GM19455 (cell line): ENCODE data around the gene MYO5A.
"Not testable (repeated sequence)": the region's sequence is repeated elsewhere in the genome, so short reads cannot be mapped to it uniquely, and the experiment has no call there.

Experiments
- ATAC-seq: cut with Tn5 transposase; IDR thresholded peaks from one replicate; pipeline ENCODE4 v1.9.1; 2021; ENCODE audit not compliant: unreplicated experiment

MYO5A gene

GRCh38 chr15:52294881-52295420 is 233.7 kb downstream of the MYO5A start:
- ATAC-seq, result no peak

DNA sequence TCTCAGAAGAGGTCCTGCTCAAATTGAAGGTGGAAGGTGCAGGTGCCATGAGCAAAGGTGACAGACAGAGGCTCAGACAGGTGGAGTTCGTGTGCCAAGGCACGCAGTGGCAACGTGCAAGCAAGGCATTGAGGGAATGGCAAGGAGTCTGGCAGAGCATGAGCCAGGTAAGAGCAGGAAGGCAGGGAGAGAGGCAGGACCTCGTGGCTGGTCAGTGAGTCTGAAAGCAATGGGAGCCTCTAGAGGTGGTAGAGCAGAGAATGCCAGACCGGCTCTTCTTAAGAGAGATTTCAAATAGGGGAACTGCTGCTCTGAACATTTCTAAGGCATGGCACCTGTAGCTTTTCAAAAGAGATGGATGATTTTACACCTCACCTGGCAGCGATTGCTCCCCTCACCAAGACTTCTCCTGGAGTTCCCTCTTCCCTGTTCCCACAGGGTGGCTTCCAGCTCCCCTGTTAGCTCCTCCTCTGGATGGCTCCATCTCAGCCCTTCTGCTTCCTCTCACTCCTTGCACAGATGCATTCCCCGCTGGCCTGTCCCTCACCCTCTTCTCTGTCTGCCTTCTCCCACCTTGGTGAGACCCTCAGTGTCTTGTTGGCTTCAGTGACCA is 235.8 kb downstream of the MYO5A start:
- ATAC-seq, result no peak

GRCh38 chr15:52291204-52291603 is 237.5 kb downstream of the MYO5A start:
- no peak for ATAC-seq

DNA sequence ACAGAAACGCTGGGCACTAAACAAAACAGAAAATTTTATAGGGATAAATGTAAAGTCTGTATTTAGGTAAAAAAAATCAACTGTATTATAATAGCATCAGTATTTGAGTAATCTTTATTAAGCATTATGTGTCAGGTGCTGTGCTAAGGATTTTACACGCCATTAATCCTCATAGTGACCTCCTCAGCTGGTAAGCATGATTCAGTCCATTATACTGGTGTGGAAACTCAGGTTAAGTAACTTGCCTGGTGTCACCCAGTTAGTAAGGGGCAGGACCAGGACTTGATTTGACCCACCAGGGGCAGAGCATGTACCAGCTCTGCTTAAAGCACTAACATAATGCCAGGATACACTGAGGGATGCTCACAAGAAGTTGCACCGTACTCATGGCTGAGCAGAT is 237.9 kb downstream of the MYO5A start:
- no peak for ATAC-seq

DNA sequence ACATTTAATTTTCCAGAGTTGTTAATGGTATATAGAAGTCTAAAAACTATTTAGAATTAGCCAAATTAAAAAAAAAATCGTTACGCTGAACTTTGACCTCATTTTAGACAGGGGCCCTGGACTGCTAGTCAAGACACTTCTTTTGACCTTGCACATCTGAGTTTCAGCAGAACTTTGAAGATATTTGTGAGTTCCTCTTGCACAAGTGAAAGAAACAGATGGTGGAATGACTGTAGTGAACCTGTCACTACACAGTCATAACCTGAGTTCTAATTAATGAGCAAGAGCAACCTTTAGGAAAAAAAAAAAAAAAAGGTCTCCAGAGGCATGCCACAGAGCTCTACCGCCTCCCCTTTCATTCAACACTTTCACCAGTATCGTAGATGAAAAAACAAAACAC is 238.4 kb downstream of the MYO5A start:
- ATAC-seq, result no peak

- no peak for ATAC-seq
These were observed 239.0 kb downstream of the MYO5A start for GRCh38 chr15:52289629-52290081.

DNA sequence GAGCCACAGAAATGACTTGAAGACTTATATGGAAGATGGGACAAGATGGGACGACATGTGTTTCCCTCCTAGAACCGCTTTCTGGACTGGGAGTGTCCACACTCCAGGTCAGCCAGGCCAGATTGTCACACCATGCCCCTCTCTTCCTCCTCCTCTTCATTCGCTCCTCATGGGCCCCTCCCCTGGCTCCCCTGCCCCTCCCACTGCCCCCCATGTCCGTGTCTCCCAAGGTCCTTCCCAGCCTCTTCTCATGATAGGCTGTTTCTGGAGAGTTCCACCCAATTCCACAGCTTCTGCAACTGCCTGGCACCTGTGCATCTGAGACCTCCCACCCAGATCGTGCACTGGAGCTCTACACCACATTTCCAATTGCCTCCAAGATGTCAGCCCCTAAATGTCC is 239.7 kb downstream of the MYO5A start:
- ATAC-seq, result no peak

- no peak for ATAC-seq
These were observed 240.4 kb downstream of the MYO5A start for GRCh38 chr15:52288051-52288942.

DNA sequence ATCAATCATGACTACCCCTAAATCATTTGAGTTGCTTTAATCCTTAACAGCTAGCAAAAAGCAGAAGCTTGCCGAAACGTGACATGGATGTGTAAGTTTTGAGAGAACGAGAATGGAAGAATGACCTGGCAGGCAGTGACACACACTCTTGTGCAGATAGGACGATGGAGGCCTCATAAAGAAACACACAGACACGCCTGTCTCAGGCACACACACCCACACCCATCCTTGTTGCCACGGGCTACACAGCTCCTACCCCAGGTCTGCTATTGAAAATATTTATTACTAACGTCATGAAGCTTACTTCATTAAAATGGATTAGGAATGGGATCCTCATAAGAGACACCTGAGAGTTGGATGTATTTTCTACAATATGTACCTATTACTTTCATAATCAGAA is 241.6 kb downstream of the MYO5A start:
- ATAC-seq, result no peak

DNA sequence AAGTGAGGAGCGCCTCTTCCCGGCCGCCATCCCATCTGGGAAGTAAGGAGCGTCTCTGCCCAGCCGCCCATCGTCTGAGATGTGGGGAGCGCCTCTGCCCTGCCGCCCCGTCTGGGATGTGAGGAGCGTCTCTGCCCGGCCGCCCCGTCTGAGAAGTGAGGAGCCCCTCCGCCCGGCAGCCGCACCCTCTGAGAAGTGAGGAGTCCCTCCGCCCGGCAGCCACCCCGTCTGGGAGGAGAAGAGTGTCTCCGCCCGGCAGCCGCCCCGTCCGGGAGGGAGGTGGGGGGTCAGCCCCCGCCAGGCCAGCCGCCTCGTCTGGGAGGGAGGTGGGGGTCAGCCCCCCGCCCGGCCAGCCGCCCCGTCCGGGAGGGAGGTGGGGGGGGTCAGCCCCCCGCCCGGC is 242.7 kb downstream of the MYO5A start:
- not testable (repeated sequence) for ATAC-seq

- no peak for ATAC-seq
These were observed 244.5 kb downstream of the MYO5A start for GRCh38 chr15:52284164-52284563.

GRCh38 chr15:52283281-52283680 is 245.4 kb downstream of the MYO5A start:
- ATAC-seq, result no peak

GRCh38 chr15:52282418-52282817 is 246.3 kb downstream of the MYO5A start:
- ATAC-seq, result no peak

- ATAC-seq, result no peak
These were observed 247.3 kb downstream of the MYO5A start for GRCh38 chr15:52281085-52282035.

- no peak for ATAC-seq
These were observed 248.2 kb downstream of the MYO5A start for GRCh38 chr15:52280326-52281084.

DNA sequence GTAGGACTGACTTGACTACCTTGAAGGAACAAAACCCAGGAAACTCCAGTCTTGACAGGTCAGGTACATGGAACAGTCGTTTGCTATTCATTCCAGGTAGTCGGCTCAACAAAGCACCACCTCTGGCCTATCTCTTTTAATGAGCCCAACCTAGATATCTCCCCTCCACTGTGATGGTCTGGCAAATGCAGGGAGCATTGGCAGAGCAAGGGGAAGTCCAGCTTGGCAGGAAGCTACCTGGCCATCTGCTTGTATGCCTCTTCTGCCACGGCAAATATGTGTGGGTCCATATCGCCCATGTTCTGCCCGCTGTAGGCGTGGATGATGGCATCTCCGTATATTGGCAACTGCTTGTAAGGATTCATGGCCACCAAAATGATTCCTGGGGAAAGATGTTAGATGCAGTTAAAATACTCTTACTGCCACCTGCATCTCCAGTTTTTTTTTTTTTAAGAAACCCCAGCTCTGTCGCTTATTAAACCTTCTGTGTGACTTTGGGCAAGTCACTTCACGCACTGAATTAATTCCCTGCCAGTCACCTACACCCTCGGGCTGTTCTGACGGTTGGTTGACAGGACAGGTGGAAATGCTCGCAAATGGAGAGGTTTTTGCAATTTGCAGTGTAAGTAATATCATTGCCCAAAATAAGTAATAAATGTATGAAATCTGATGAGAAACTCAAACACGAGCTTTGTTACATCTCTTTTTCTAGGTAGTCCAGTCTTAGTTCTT is 249.9 kb downstream of the MYO5A start:
- no peak for ATAC-seq

GRCh38 chr15:52278135-52278534 is 250.5 kb downstream of the MYO5A start:
- no peak for ATAC-seq

- ATAC-seq, result no peak
These were observed 251.1 kb downstream of the MYO5A start for GRCh38 chr15:52277575-52277974.

DNA sequence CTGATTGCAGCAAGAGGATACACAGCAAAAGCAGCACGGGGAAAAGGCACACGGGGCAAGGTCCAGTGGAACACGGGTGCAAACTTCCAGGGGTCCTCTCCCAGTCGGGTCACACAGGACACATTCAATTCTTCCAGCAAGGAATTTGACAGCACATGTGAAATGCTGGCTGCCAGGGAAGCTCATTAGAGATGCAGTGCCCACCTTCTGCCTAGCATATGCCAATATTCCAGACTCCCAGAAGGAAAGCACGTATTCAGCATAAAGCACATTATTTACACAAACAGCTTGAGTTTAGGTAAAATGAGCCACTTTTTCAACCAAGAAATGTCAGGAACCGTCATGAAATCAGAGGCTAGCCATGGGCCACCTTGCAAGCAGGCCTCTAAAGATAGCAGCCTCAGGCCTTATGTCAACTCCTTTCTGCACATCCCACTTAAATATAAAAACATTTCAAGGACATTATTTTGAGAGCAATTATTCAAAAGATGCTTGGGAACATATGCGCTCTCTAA is 252.4 kb downstream of the MYO5A start:
- no peak for ATAC-seq
